Measurements from ENCODE around the gene IGSF9.

The IGSF9 gene

DNA sequence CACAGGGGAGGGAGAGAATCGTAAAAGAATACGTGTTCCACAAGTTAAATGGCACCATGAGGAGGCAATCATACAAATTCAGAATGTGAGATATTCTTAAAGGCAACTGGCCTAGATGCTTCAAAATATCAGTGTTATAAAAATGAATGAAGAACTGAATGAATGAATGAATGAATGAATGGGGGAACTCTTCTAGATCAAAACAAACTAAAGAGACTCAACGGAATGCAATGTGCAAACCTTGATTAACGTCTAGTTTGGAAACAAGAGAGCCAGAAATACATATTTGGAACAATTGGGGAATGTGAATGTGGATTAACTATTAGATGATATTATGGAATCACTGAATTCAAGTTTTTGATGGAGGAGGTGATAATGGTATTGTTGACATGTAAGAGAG lies 62.3 kb downstream of the IGSF9 start:
- no peak for TF ChIP-seq GATA2 (IDR thresholded peaks at IDR 0.05; ENCODE audit: low read depth, low read length)
- no peak for TF ChIP-seq GATA3 (IDR thresholded peaks at IDR 0.05; ENCODE audit: low read depth, low read length)

DNA sequence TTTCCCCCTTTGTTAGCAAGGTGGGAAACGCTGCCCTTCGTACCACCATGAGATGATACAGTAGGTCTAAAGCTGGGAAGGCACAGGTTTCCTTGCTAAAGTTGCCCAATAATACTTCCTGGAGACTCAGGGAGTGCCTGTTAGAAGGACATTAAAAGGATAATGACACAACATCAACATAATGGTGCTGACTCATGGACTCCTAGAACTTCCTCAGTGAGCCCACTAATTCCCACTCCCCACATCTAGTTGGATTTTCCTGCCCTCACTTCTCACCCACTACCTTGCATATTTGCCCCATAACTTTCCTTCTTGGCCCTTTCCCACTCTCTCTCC lies 62.9 kb downstream of the IGSF9 start:
- TF ChIP-seq GATA2 (IDR thresholded peaks at IDR 0.05; ENCODE audit: low read depth, low read length): no peak
- TF ChIP-seq GATA3 (IDR thresholded peaks at IDR 0.05; ENCODE audit: low read depth, low read length): no peak

DNA sequence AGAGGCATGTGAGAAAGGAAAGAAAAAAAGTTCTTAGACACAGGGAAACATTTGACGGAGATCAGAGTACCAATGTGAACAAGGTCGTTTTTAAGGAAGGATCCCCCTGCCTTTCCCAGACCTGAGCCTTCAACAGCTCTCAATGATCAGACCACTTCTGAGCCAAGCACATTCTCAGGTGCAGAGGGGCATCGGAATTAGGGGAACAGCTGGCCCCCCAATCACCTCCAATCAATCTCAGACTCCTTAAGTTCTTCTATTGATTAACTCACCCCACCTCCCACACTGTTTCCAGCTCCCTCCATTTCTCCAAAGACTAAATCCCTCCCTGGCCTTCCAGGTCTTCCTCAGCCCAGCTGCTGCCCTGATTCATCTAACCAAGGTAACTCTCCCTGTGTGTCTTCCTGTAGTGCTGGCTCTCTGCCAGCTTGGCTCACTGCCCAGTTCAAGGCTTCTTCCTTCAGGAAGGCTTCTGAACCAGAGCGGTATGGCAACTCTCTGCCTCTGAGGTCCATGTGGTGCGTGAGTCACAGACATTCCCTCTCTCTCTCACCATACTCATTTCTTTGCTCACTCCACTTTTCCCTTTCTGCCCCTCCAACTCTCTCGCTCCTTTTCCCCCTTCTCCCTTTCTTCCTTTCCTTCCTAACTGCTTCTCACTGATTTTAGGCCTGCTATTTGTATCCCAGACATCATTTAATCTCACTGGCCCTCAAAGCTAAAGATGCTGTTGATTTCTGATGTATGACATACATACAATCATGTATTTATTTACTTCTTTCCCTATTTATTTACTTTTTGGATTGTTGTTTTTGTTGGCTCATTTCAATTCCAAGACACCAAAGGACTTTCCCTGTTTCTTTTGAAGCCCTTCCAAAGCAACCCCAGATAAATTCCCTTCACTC lies 63.5 kb downstream of the IGSF9 start:
- no peak for TF ChIP-seq GATA2 (IDR thresholded peaks at IDR 0.05; ENCODE audit: low read depth, low read length)
- TF ChIP-seq GATA3 (IDR thresholded peaks at IDR 0.05; ENCODE audit: low read depth, low read length): no peak

DNA sequence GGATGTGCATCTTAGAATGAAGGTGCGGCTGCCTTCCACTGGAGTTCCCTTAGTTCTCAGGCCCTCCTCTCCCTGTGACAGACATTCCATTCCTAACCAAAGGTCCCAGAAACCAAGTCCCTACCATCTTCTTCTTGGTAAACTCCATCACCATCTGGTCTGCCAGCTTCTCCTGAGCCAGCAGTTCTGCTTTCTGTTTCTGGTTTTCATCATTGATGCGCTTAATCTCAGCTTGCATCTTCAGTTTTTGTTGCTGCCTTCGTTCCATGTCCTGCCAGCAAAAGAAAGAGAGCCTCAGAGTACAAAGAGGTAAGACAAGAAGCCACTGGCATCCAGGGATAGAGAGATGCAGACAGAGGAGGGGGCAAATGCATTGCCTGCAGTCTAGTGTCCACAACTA lies 65.0 kb downstream of the IGSF9 start:
- TF ChIP-seq GATA2 (IDR thresholded peaks at IDR 0.05; ENCODE audit: low read depth, low read length) (no peak), GATA3 (IDR thresholded peaks at IDR 0.05; ENCODE audit: low read depth, low read length) (0 out of 2 replicates have a peak, but pooled peaks have one; percentile 21)

DNA sequence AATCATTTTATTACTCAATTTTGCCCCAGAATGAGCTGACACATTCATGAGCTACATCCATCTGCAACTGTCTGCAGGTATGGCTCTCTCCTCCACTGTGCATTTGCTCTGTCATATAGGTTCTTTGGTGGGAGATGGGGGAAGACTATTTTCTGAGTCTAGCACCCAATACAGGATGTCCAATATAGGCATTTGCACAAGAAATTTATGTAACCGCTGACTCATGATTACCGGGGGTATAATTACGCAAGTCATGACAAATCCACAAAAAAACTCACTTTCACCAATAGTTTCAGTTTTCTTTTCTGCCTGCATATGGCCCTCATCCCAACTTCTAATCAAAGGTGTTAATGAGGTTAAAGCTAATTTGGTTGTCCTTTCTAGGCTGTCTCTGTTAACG lies 65.4 kb downstream of the IGSF9 start:
- TF ChIP-seq GATA3 (IDR thresholded peaks at IDR 0.05; ENCODE audit: low read depth, low read length) (no peak), GATA2 (IDR thresholded peaks at IDR 0.05; ENCODE audit: low read depth, low read length) (no peak)

DNA sequence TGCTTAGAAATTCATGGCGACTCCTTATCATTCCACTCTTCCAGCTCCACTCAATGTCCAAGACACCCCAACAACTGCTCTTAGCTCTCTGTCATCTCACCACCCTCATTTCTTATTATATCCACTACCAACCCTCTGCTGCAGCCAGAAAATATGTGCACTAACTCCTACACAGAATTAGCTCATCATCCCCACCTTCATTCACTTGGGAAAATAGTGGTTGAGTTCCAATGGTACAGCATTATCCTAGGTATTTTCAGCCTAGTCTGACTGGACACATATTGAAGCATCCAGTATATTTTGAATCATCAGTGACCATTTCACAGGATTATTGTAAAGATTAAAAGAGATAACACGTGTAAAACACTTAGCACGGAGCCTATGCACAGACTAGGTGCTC lies 66.3 kb downstream of the IGSF9 start:
- no peak for TF ChIP-seq GATA2 (IDR thresholded peaks at IDR 0.05; ENCODE audit: low read depth, low read length)

DNA sequence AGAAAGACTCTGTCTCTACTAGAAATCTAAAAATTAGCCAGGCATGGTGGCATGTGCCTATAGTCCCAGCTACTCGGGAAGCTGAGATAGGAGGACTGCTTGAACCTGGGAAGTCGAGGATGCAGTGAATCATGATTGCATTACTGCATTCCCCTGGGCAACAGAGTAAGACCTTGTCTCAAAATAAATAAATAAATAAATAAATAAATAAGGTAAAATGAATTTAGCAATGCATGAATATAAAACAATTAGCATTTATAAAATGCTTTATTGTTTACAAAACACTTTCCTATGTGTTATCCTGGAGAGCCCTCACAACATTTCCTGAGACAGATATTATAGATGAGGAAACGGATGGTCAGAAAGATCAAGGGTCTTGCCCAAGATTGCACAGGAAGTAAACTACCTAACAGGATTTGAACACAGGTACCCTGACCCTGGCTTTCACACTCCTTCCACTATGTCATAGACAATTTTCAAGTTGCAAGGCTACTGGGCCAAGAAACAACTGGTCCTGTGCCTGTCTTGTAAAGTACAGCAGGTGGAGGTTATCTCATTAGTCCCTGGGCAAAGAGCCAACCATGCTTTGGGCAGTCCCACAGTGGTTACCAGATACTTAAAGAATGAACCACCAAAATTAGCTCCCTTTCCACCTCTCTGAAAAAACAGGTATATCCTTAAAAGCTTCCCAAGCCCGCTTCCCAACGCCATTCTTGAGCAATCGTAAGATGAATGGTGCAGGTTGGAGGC lies 67.5 kb downstream of the IGSF9 start:
- TF ChIP-seq GATA3 (IDR thresholded peaks at IDR 0.05; ENCODE audit: low read depth, low read length): no peak
- TF ChIP-seq GATA2 (IDR thresholded peaks at IDR 0.05; ENCODE audit: low read depth, low read length): no peak

Data from SH-SY5Y (cell line).